Adrenal gland (tissue), 5 donors: Measurements from ENCODE around the gene CUL2.

Experiments
- CTCF ChIP-seq, 6 experiments: fragments of 450-650 bp in 4 of 6; fragments of 200-600 bp in 2 of 6; sonication (generic) in 1 of 6; IDR thresholded peaks; 1 replicate in 5 of 6; 2 replicates in 1 of 6; pipeline versions ENCODE4 v1.5.1 to v1.8.0; 2016 to 2021; ENCODE audit warnings: antibody characterized with exemption in 6 of 6, mild to moderate bottlenecking in 2 of 6, moderate library complexity in 1 of 6
- POLR2A ChIP-seq, 2 donors: fragments of 450-650 bp; IDR thresholded peaks; one replicate each; pipeline ENCODE4 v1.6.1; 2017; ENCODE audit warnings: antibody characterized with exemption in 2 of 2, mild to moderate bottlenecking in 2 of 2, moderate library complexity in 1 of 2
- donor health status: DM: no; HTN: no; CAD: no.

- TF ChIP-seq CTCF (IDR thresholded peaks at IDR 0.05) (no peak), POLR2A (IDR thresholded peaks at IDR 0.05) (no peak)
Measured at GRCh38 chr10:34967335-34967880, 122.7 kb downstream of the CUL2 start.
